Measurements from ENCODE around the gene TTLL3. TPM values are rescaled to one million over a fixed set of nuclear protein-coding genes. Genes with fewer than 3 reads are reported as not detected.
A peak's percentile ranks its signal among the peaks of the same experiment; 100 is the strongest.

Gene TTLL3
- total RNA-seq, 1 experiment from 2014 or later = 19.5 TPM

DNA sequence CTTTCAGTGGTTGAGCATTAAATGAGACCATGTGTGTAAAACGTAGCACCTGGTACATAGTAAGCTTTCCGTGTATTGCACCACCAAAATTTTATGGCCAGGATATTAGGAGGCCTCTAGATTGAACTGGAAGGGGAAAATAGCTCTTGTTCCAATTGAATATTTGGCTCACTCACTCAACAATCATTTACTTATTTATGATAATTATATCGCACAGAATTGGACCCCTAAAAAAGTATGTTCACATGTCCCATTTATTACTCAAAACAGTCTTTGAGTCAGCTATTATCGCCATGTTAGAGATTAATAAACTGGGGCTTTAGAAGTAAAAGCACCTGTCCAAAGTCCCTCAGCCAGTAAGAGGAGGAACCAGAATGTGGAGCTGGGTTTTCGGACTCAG lies 5.1 kb upstream of the TTLL3 start:
- TF ChIP-seq, protein P1, sequence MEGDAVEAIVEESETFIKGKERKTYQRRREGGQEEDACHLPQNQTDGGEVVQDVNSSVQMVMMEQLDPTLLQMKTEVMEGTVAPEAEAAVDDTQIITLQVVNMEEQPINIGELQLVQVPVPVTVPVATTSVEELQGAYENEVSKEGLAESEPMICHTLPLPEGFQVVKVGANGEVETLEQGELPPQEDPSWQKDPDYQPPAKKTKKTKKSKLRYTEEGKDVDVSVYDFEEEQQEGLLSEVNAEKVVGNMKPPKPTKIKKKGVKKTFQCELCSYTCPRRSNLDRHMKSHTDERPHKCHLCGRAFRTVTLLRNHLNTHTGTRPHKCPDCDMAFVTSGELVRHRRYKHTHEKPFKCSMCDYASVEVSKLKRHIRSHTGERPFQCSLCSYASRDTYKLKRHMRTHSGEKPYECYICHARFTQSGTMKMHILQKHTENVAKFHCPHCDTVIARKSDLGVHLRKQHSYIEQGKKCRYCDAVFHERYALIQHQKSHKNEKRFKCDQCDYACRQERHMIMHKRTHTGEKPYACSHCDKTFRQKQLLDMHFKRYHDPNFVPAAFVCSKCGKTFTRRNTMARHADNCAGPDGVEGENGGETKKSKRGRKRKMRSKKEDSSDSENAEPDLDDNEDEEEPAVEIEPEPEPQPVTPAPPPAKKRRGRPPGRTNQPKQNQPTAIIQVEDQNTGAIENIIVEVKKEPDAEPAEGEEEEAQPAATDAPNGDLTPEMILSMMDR (IDR thresholded peaks at IDR 0.05; ENCODE audit: unreplicated experiment) = no peak
- intact Hi-C loops (cut with micrococcal nuclease; ENCODE audit: unreplicated experiment) = no loop called here
- no peaks in the 10 kb centered on the region for H3K27me3 Mint-ChIP-seq (ENCODE audit: unreplicated experiment)
- no peak overlapping the region for H3K4me3 Mint-ChIP-seq (ENCODE audit: low read depth, unreplicated experiment)
- peaks cover 73% of the 10 kb centered on the region for H3K36me3 Mint-ChIP-seq (ENCODE audit: insufficient read depth, unreplicated experiment)
- no peaks in the 10 kb centered on the region for H3K9me3 Mint-ChIP-seq (ENCODE audit: low read depth, unreplicated experiment)
- CTCF ChIA-PET = interaction anchor here (1.0 kb wide), 1 partner anchor 12 kb away, joined by 3 read pairs; the partner anchor contains the start of gene ARPC4
- H3K4me1 Mint-ChIP-seq (ENCODE audit: low read depth, unreplicated experiment) = peaks cover 15% of the 10 kb centered on the region
- no peak for DNase-seq
- no TSS peak for BruUV-seq (replicated peaks)
- H3K27ac Mint-ChIP-seq (ENCODE audit: unreplicated experiment) = no peak overlapping the region

GRCh38 chr3:9806137-9806536 lies 3.9 kb upstream of the TTLL3 start:
- DNase-seq = no peak
- intact Hi-C loops (cut with micrococcal nuclease; ENCODE audit: unreplicated experiment) = no loop called here
- CTCF ChIA-PET = no interaction called here
- peaks cover 23% of the 10 kb centered on the region for H3K4me1 Mint-ChIP-seq (ENCODE audit: low read depth, unreplicated experiment)
- no peak overlapping the region for H3K27ac Mint-ChIP-seq (ENCODE audit: unreplicated experiment)
- H3K4me3 Mint-ChIP-seq (ENCODE audit: low read depth, unreplicated experiment) = no peak overlapping the region
- no peaks in the 10 kb centered on the region for H3K27me3 Mint-ChIP-seq (ENCODE audit: unreplicated experiment)
- peaks cover 75% of the 10 kb centered on the region for H3K36me3 Mint-ChIP-seq (ENCODE audit: insufficient read depth, unreplicated experiment)
- no peaks in the 10 kb centered on the region for H3K9me3 Mint-ChIP-seq (ENCODE audit: low read depth, unreplicated experiment)
- TF ChIP-seq, protein P1 (IDR thresholded peaks at IDR 0.05; ENCODE audit: unreplicated experiment) = no peak
- BruUV-seq (replicated peaks) = no TSS peak

- intact Hi-C loops (cut with micrococcal nuclease; ENCODE audit: unreplicated experiment) = no loop called here
- TF ChIP-seq, protein P1 (IDR thresholded peaks at IDR 0.05; ENCODE audit: unreplicated experiment) = no peak
- H3K27ac Mint-ChIP-seq (ENCODE audit: unreplicated experiment) = peak overlapping the region; percentile 15
- no peaks in the 10 kb centered on the region for H3K27me3 Mint-ChIP-seq (ENCODE audit: unreplicated experiment)
- CTCF ChIA-PET = no interaction called here
- no peak for DNase-seq
- H3K36me3 Mint-ChIP-seq (ENCODE audit: insufficient read depth, unreplicated experiment) = peaks cover 76% of the 10 kb centered on the region
- BruUV-seq (replicated peaks) = no TSS peak
- H3K4me1 Mint-ChIP-seq (ENCODE audit: low read depth, unreplicated experiment) = peaks cover 28% of the 10 kb centered on the region
- no peaks in the 10 kb centered on the region for H3K9me3 Mint-ChIP-seq (ENCODE audit: low read depth, unreplicated experiment)
- no peak overlapping the region for H3K4me3 Mint-ChIP-seq (ENCODE audit: low read depth, unreplicated experiment)
These were observed 3.1 kb upstream of the TTLL3 start for GRCh38 chr3:9806688-9807589.

- Mint-ChIP-seq H3K36me3 (ENCODE audit: insufficient read depth, unreplicated experiment) (peaks cover 74% of the 10 kb centered on the region), H3K4me1 (ENCODE audit: low read depth, unreplicated experiment) (peaks cover 28% of the 10 kb centered on the region), H3K4me3 (ENCODE audit: low read depth, unreplicated experiment) (no peak overlapping the region), H3K9me3 (ENCODE audit: low read depth, unreplicated experiment) (no peaks in the 10 kb centered on the region), H3K27ac (ENCODE audit: unreplicated experiment) (no peak overlapping the region), H3K27me3 (ENCODE audit: unreplicated experiment) (no peaks in the 10 kb centered on the region)
- DNase-seq = no peak
- no TSS peak for BruUV-seq (replicated peaks)
- CTCF ChIA-PET = interaction anchor here (0.7 kb wide), 1 partner anchor 31 kb away, joined by 3 read pairs; no protein-coding TSS in a partner anchor
- intact Hi-C loops (cut with micrococcal nuclease; ENCODE audit: unreplicated experiment) = no loop called here
- TF ChIP-seq, protein P1 (IDR thresholded peaks at IDR 0.05; ENCODE audit: unreplicated experiment) = no peak
These were observed 2.1 kb upstream of the TTLL3 start for GRCh38 chr3:9807981-9808344.
